GM18873 (cell line): ENCODE results near the gene HELZ.
"Not testable (repeated sequence)": the region's sequence is repeated elsewhere in the genome, so short reads cannot be mapped to it uniquely, and the experiment has no call there.

Experiments
- ATAC-seq: cut with Tn5 transposase; IDR thresholded peaks from one replicate; pipeline ENCODE4 v1.9.1; 2021; ENCODE audit warnings: mild to moderate bottlenecking, moderate library complexity, moderate number of reproducible peaks; ENCODE audit not compliant: unreplicated experiment, low FRiP score

The HELZ gene

DNA sequence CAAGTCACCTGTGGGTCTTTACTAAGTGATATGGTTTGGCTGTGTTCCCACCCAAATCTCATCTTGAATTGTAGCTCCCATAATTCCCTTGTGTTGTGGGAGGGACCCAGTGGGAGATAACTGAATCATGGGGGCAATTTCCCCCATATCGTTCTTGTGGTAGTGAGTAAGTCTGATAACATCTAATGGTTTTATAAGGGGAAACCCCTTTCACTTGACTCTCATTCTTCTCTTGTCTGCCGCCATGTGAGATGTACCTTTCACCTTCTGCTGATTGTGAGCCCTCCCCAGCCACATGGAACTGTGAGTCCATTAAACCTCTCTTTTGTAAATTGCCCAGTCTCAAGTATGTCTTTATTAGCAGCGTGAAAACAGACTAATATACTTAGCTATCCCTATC is 48.0 kb downstream of the HELZ start:
- ATAC-seq, result not testable (repeated sequence)

DNA sequence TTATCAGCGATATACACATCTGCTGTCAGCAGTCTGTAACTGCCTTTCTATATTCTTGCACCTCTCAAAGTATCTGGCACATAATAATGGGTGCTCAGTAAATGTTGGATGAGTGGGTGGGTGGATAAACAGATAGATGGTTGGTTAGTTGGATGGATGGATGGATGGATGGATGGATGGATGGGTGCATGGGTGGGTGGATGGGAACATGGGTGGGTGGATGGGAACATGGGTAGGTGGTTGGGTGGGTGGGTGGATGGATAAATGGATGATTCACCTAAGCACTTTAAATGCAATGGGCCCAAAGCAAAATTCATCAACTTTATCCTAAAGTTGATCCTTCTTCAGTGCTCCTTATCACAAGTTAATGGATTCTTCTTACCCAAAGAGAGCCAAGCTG is 48.6 kb downstream of the HELZ start:
- ATAC-seq, result no peak

DNA sequence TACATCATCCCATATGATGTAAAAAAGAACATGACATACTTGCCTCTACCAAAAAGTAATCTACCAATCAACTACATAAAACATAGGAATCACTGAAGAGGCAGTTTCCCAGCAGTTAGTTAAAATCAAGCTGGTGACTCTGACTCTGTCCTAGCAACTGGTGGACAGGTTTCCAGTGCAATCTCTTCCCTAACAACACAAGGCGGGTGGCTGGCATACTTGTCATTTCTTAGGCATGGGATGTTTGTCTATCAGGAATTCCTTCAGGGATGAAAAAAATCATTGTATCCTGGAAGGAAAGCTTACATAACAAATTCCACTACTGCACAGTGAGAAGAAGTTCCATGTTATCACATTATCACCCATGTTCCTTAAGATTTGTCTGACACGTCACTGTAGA is 50.9 kb downstream of the HELZ start:
- ATAC-seq, result no peak

DNA sequence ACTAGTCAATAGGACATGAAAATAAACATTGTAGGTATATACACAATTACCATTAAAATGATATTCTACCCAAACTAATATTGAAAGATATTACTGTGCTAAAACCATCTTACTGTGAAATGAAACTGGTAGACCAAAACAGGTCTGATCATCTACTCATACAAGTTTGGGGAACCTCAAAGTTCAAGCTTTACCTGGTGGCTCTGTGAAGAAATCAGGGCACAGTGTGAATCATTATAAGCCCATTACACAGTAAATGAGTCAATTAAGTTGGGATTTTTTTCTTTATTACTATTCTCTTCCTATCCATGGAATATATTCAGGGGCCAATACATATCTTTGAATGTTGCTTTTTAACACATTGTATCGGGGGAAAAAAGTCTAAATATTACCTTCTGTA is 57.1 kb downstream of the HELZ start:
- ATAC-seq, result no peak

DNA sequence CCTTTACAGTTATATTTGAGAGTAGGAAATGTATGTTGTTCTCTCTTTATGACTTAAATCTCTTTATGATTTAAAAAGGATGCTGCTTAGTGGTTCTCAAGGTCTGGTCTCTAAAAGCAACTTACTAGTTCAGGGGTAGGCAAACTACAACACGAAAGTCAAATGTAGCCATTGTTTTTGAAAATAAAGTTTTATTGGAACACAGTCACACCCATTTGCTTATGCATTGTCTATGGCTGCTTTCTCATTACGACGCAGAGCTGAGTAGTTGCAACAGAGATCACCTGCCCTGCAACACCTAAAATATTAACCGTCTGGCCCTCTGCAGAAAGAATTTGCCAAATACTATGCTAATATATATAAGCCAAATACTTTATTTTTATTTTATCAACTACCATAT is 58.2 kb downstream of the HELZ start:
- no peak for ATAC-seq

DNA sequence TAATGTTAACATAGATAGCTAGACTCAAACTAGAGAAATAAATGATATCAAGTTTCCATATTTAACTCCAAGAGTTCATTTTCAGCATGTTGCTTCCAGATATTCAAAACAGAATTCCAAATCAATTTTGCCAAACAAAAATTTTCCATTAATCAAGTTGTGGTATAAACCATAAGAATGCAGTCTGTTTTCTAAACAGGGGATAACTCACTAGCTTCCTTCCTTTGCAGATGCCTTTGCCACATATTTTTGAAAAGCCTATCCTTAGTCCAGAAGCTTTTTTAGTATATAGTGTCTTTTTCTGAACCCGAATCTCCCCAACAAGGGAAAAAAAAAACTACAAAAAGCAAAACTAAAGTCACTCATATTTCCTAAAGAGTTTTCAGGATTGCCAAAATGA is 61.5 kb downstream of the HELZ start:
- ATAC-seq, result no peak

DNA sequence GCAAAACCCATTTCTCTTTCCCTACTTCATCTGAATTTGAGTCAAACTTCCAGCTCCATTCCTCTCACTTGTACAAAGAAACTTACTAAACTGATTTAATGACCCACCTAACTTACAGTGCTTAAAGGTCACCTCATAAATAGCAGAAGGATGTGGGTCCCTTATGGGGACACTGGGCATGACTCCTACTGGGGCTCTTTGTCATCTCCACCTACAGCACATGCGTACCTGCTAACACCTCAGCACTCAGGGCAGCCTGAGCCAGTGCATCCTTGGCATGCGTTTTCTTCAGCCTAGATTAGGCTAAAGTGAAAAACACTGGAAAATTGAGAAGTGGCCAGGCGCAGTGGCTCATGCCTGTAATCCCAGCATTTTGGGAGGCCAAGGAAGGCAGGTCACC is 63.2 kb downstream of the HELZ start:
- no peak for ATAC-seq

DNA sequence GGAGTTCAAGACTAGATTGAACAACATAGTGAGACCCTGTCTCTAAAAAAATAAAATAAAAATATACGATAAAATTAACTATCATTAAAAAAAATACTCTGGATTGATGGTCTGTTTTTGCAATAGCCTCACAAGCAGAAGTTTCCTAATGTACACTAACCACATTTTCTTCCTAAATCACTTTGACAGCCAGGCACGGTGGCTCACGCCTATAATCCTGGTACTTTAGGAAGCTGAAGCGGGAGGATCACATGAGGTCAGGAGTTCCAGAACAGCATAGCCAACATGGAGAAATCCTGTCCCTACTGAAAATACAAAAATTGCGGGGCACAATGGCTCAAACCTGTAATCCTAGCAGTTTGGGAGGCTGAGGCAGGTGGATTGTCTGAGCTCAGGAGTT is 64.7 kb downstream of the HELZ start:
- no peak for ATAC-seq

DNA sequence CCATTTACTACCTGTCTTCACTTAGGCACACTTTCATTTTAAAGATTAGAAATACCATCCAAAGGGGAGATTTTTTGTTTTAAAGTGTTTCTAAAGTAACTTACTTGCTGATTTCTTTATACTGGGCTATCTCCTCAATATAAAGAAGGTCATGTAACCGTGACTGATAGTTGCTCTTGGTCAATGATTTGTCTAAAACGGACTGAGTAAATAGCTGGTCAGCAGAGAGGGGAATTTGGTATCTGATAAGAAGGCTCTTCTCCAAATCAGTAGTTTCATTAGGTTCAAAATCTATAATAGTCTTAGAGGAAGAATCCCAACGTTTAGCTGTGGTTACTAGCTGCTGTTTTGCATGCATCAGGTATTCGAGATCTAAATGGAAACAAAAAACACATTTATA is 66.4 kb downstream of the HELZ start:
- no peak for ATAC-seq

DNA sequence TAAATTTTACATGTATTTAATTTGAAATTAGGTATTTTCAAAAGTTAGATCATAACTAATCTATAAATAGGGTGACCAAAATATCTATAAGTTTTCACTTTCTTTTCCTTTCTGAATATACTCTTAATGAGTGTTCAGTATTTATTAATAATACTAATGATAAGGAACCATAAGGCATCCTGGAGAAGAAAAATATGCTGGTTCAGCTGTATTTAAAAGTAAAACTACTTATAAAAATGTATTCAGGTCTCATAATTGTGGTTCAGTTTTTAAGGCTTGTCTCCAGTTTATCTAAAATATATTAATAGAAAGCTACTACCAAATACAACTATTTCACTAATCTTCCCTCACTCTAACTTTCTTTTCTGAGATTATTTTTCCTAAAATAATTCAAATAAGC is 67.3 kb downstream of the HELZ start:
- no peak for ATAC-seq

DNA sequence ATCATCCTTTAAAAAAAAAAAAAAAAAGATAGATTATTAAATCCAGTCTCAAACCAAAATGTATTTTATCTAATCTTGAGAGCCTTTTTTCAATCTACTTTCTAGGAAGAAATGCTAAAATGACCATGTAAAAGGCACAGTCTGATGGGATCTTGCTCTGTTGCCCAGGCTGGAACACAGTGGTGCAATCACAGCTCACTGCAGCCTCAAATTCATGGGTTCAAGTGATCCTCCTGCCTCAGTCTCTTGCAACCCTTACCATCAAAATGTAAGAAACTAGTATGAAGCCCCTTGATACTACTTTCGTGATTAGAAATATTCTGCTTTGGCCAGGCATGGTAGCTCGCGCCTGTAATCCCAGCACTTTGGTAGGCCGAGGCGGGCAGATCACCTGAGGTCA is 70.8 kb downstream of the HELZ start:
- ATAC-seq, result no peak

DNA sequence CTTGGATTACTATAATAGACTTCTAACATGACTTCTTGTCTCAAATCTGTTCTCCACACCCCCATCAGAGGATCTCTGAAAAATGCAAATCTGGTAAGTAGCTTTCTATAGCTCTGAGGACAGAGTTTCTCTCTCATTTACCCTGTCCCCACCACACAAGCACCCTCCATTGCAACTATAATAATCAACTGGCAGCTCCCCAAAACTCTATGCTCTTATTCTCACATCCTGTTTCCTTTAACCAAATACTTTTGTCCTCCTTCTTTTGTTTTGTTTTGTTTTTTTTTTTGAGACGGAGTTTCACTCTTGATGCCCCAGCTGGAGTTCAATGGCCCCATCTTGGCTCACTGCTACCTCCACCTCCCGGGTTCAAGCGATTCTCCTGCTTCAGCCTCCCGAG is 73.4 kb downstream of the HELZ start:
- peak; percentile 88 for ATAC-seq

DNA sequence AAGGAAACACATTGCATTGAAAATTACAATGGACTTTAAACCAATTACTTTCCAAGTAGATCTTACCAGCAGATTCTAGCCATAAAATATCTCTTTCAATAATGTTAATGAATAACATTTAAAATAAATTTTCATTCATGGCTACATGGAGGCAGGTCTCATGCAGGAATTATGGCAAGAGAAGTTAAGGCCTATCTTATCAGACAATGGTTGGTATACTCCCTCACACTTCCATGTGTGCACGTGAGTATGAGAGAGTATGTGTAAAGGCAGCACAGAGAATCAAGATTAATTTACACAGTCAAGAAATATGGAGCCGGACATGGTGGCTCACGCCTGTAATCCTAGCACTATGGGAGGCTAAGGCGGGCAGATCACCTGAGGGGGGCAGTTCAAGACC is 76.5 kb downstream of the HELZ start:
- no peak for ATAC-seq

DNA sequence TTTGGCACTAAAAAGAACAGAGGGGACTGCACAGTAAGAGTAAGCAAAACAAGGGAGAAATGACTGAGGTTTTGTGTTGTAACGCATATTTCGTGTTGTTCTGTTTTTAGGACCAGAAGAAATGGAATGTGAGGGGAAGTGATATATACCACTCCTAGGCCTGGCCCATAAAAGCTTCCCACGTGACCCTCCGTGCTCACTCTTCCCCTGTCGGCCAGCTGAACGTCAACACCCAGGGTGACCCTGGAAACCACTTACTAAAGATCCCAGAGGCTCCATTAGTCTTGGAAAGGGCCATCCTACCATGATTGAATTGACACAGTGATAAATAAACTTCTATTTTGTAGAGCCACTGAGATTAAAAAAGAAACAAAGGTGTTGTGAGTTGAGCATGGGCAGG is 79.8 kb downstream of the HELZ start:
- ATAC-seq, result no peak

DNA sequence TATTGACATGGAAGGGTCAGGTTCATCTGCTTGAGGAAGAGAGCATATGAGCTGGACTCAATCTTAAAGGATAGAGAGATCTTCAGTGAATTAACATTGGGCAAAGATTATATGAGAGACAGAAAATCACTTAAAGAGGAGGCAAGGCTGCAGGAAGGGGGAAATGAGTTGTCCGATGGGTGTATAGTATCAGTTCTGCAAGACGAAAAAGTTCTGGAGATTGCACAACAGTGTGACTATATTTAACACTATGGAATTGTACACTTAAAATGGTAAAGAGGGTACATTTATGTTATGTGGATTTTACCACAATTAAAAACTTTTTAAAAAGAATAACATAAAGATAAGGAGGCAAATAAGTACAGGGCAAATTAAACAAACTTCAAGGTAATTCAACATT is 80.7 kb downstream of the HELZ start:
- no peak for ATAC-seq

DNA sequence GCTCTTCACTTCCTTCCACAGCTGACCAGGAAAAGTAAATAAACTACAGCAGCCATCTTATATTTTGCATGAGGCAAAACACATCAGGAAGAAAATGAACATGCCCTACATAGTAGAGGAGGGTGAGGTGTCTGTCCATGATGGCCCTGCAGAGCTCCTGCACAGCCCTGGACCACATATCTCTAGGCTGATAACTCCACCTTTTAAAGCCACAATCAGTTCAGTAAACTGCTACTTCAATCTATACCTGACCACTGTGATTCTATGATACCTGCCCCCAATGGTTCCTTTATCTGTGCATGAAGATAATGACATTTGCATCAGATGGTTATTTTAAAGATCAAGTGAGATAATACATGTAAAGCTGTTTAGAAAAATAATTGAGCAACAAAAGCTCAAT is 82.2 kb downstream of the HELZ start:
- ATAC-seq, result no peak

DNA sequence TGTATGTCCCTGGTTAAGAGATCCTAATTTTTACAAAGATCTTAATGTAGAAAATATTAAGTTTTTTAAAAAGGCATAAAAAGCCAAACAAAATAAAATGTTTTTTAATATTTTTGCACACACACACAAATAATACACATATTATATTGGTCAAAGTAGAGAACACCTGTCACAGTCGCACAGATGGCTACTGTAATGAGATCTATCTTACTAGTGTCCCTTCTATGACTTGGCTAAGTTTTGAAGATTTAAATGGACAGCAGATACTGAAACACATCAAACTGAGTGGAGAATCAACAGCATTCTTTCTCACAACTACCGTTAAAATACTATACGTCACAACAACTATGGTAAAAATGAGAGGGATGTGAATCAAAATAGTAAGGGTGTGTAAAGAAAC is 83.4 kb downstream of the HELZ start:
- ATAC-seq, result no peak

DNA sequence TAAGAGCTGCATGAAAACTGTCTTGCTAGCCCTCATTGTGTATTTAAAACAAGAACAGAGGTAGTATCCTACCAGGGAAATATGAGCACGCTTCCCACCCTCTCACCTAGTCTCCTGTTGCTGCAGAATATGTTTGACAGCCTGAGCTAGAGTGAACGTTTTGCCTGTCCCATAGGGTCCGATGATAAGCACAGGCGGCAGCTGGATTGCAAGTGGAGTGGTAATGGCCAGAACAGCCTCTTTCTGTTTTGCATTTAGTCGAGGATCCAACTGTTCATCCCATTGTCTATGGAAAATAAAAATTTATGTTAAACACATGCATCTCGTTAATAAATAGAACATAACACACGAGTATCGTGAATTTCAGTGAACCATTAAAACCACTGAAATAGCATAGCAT is 84.2 kb downstream of the HELZ start:
- no peak for ATAC-seq

DNA sequence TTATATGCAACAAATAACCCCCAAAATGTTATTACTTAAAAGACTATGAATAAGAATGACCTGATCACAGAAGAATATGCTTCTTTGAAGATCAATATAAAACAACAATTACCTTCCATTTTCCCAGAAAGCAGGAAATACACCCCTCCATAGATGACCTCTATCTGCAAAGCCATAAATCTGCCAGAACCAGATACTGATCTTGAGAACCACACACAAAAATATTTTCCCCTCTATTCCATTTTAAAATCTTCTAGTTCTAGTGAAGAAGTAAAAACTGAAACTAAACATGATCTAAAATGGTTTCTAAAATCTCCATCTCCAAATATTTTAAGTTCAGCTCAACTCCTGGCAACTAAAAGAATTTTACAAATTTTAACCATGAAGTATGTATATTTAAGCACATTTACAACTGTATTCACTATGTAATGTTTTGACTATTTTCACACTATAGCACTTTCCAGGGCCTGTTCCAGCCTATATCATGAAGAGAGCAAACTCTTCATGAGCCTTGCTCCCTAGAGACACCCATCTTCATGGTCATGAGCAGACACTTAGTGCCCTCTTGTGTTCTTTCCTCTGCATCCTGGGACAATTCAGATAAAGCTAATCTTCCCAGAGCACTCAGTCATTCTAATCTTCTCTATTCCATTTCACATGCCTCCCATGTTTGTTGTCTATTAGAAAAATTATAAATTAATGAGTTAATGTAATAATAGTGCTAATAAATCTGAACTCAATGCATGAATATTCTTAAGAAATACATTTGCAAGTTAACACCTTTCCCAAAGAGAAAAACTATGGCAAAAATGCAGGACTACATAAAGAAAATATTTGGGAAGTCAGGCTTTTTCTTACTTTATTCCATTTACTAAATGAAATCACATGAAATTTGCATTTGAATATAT is 87.0 kb downstream of the HELZ start:
- ATAC-seq, result no peak

DNA sequence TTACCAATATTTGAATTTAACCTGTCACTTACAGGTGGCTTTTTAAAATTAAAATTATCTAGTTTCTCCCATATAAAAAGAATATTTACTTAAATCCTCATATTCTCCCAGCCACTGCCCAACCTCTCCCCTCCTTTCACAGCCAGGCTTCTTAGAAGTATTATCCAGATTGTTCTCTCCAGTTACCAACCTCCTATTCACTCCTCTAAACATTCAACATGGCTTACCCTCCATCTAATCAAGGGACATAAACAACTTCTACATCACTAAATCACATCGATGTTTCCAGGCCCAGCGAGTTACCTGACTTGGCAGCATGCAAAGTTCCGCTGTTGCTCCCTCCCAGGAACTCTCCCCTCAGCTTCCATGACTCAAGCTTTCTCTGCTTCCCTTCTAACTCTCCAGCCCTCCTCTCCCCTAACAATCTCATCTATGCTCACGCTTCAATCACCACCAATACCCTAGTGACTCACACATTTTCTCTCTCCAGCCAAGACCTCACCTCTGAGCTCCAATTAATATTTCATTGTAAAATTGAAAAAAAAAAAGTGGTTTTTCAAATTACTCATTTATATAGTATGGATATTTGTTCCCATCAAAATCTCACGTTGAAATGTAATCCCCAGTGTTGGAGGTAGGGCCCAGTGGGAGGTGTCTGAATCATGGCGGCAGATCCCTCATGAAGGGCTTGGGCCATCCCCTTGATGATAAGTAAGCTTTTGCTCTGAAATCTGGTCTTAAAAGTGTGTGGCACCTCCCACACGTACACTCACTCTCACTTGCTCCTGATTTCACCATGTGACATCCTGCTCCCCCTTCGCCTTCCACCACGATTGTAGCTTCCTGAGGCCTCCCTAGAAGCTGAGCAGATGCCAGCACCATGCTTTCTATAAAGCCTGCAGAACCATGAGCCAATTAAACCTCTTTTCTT is 88.5 kb downstream of the HELZ start:
- ATAC-seq, result no peak

DNA sequence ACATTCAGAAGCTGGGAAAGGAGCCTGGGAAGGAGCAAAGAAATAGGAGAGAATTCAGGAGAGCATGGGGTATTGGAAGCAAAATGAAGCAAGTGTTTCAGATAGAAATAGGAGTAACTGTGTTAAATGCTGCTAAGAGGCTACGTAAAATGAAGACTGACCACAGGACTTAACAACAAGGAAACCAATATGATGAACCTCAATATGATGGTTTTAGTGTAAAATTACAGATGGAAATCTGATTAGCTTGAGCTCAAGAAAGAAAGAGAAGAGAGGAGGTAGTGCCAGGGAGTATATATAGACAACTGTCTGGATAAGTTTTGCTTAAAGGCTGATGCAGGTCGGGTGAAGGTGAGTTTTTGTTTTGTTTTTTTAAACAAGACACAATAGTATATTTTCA is 92.2 kb downstream of the HELZ start:
- no peak for ATAC-seq

DNA sequence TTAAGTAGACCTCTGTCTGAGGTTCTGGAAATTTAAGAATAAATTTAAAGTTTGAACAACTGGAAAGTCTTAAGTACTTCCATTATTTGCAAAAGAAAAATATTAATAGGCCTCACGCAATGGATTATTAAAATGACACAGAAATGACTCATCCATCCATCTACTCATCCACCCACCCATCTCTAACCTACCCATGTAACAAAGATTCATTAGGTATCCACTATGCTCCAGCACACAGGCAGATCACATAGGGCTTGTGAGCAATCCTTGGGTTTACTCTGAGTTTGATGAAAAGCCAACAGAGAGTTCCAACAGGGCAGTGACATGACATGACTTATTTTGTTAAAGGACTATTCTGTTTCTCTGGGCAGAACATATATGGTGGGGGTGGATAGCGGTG is 93.3 kb downstream of the HELZ start:
- ATAC-seq, result no peak
